ENCODE results near the gene MGAT1.
"Not testable (repeated sequence)": the region's sequence is repeated elsewhere in the genome, so short reads cannot be mapped to it uniquely, and the experiment has no call there.

The MGAT1 gene

GRCh38 chr5:180742727-180743126 is 59.9 kb downstream of the MGAT1 start:
- no peak for TF ChIP-seq JUND (IDR thresholded peaks at IDR 0.05; ENCODE audit: low read depth)
- DNase-seq (ENCODE audit: low read depth in 1 of 2, low spot score in 1 of 2) = no peak
- in situ Hi-C loops (cut with HindIII; ENCODE audit: low pct_unique_long_range_greater_than_20kb, low sequenced_read_pairs) = no loop called here

- in situ Hi-C loops (cut with HindIII; ENCODE audit: low pct_unique_long_range_greater_than_20kb, low sequenced_read_pairs); DNase-seq (ENCODE audit: low read depth in 1 of 2, low spot score in 1 of 2): not testable (repeated sequence)
These were observed 61.7 kb downstream of the MGAT1 start for GRCh38 chr5:180740953-180741352.

- in situ Hi-C loops (cut with HindIII; ENCODE audit: low pct_unique_long_range_greater_than_20kb, low sequenced_read_pairs) = no loop called here
- no peak for DNase-seq (ENCODE audit: low read depth in 1 of 2, low spot score in 1 of 2)
- no peak for TF ChIP-seq JUND (IDR thresholded peaks at IDR 0.05; ENCODE audit: low read depth)
These were observed 62.6 kb downstream of the MGAT1 start, which contains the start of gene OR2Y1 for GRCh38 chr5:180739958-180740357. Gene OR2Y1, minus strand, starts transcription at chr5:180740058. Its CDS starts 0 bp downstream, at chr5:180740058.

GRCh38 chr5:180739271-180739670 is 63.3 kb downstream of the MGAT1 start:
- TF ChIP-seq JUND (IDR thresholded peaks at IDR 0.05; ENCODE audit: low read depth) = no peak
- in situ Hi-C loops (cut with HindIII; ENCODE audit: low pct_unique_long_range_greater_than_20kb, low sequenced_read_pairs) = no loop called here

GRCh38 chr5:180736536-180736935 is 66.1 kb downstream of the MGAT1 start:
- no peak for TF ChIP-seq JUND (IDR thresholded peaks at IDR 0.05; ENCODE audit: low read depth)
- in situ Hi-C loops (cut with HindIII; ENCODE audit: low pct_unique_long_range_greater_than_20kb, low sequenced_read_pairs) = no loop called here
- DNase-seq (ENCODE audit: low read depth in 1 of 2, low spot score in 1 of 2) = no peak

More at GRCh38 chr5:180739271-180739670, 63.3 kb downstream of the MGAT1 start:
- DNase-seq (ENCODE audit: low read depth in 1 of 2, low spot score in 1 of 2) = no peak

All from T47D (cell line).